GM23248 (cell line): ENCODE data around the gene SCAP.

Experiments used
- EZH2 ChIP-seq: fragments of 200-600 bp; sonication (generic); IDR thresholded peaks from 2 replicates; pipeline ENCODE4 v1.6.1; 2018; ENCODE audit warnings: antibody characterized with exemption, mild to moderate bottlenecking; ENCODE audit not compliant: insufficient read depth, poor library complexity, severe bottlenecking
- EZH2phosphoT487 ChIP-seq: fragments of 200-600 bp; sonication (generic); IDR thresholded peaks from 2 replicates; pipeline ENCODE4 v1.6.1; 2018; ENCODE audit warnings: antibody characterized with exemption, moderate library complexity, mild to moderate bottlenecking, low read depth; ENCODE audit not compliant: insufficient read depth

DNA sequence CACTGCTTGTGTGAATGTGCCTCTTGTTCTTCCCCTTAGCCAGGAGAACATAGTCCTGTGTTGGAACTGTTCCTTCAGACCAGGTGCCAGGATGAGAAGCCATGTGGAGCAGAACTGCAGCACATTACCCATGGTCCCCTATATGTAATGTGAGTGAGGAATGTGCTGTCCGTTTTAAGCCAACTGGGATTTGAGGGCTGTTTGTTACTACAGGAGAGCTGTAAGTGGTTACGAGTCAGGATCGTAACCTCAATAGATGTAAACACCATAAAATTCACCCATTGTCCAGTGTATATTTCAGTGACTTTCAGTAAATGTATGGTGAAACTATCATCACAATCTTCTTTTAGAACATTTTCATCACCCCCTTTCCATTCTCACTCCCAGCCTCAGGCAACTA is 10.1 kb upstream of the SCAP start:
- TF ChIP-seq EZH2 (no peak), EZH2phosphoT487 (no peak)
